NCI-H146 (cell line): Measurements from ENCODE around the gene KLK12.

ENCODE experiments used
- DNase-seq: peaks from one replicate; lab custom pipeline; 2025; lab: John Stamatoyannopoulos, UW

The KLK12 gene

GRCh38 chr19:51034704-51035103 is at the start of gene KLK12:
TSS of gene KLK12 (minus strand) at chr19:51035002. CDS start at chr19:51034621, 381 bp downstream.
- peak; percentile 44 for DNase-seq

GRCh38 chr19:51084505-51084904 is 49.7 kb upstream of the KLK12 start:
- no peak for DNase-seq

- DNase-seq, result no peak
Measured at GRCh38 chr19:51083783-51084182, 49.0 kb upstream of the KLK12 start.

DNA sequence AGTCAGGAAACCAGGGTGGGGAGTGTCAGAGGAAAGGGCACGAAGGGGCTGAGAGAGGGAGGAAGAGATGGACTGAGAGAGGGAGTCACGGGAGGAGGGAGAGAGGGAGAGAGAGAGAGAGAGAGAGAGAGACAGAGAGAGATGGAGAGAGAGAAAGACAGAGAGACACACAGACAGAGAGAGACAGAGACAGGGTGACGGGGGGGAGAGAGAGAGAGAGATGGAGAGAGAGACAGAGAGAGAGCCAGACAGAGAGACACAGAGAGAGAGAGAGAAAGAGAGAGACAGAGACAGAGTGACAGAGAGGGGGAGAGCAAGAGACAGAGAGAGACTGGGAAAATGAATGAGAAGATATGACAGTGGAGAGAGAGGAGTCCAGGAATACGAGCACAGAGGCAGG is 48.4 kb upstream of the KLK12 start:
- DNase-seq, result no peak

- no peak for DNase-seq
Measured at GRCh38 chr19:51082611-51083010, 47.8 kb upstream of the KLK12 start, which contains the start of gene KLK14. TSS of gene KLK14 (minus strand) at chr19:51082887. CDS start at chr19:51082614, 273 bp downstream.

GRCh38 chr19:51081476-51081875 is 46.7 kb upstream of the KLK12 start:
- no peak for DNase-seq

DNA sequence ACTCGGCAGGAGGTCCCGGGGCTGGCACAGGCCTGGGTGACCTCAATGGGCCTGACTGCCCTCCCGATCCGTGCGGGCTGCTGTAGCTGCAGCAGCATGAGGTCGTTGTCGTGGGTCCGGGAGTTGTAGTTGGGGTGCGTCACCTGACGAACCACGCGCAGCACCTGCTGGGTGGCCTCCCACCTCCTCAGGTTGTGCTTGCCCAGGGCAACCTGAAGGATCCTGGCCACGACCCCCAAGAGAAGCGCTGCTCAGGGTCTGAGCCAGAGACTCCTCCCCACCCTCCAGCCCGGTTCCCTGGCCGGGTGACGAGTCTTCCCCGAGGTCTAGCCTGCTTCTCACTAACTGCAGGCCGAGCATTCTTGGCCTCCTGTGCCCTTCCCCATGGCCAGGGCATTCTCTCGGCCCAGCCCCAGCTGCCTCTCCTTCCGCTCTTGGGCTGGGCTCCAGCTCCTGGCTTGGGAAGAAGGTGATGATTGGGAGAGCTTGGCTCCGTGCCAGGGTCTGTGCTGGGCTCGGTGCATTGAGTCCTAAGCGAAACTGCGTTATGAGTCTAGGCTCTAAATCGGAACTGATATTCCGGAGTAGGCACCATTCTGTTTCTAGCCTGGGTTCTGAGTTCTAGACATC is 44.8 kb upstream of the KLK12 start:
- no peak for DNase-seq

GRCh38 chr19:51078731-51079130 is 43.9 kb upstream of the KLK12 start:
- no peak for DNase-seq

GRCh38 chr19:51078104-51078503 is 43.3 kb upstream of the KLK12 start:
- DNase-seq, result no peak

- no peak for DNase-seq
Measured at GRCh38 chr19:51076631-51077213, 41.9 kb upstream of the KLK12 start.

DNA sequence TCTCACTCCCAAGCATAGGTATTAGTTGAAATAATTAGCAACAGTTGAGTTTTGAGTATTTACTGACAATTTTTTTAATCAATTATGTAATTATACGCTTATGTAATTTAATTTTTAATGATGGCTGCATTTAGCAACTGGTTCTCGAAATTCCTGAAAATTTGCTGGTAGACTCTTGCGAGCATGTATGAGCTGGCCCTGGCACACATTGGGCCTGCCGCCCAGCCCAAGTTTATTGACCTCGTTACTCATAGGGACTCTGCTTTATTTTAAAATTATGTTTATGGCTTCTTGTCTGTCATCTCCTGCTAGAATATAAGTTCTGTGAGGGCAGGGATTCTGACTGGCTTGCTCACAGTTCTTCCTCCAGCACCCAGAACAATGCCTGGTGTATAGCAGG is 41.2 kb upstream of the KLK12 start:
- DNase-seq, result no peak

GRCh38 chr19:51071095-51071405 is 36.2 kb upstream of the KLK12 start:
- DNase-seq, result peak; percentile 50

DNA sequence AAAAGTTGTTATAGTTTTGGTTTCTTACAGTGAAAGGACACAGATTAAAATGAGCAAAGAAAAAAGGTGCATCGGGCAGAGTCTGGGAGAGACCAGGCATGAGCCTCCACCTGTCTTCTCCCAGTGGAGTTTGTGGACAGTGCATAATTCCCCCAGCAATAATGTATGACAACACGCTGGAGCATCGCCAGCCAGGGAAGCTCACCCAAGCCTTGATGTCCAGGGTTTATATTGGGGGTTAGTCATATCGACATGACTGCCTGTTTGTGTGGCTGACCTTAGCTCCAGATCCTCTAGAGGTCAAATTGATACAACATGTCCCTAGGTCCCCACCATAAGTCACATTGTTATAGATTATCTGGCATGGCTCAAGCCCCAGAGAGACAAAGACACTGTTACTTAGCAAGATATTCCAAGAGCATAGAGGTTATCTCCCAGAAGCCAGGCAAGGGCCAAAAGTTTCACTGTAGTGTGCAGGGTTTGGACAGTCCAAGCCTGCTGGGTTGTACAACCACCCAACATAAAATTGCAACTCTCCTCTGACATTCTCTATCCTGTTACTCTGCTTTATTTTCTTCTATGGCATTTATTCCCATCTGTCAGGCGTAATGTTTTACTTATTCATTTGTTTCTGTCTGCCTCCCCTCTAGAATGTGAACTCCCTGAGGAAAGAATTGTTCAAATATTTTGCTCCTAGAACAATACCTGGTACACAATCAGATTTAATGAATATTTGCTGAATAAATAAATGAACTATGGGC is 35.7 kb upstream of the KLK12 start:
- no peak for DNase-seq

DNA sequence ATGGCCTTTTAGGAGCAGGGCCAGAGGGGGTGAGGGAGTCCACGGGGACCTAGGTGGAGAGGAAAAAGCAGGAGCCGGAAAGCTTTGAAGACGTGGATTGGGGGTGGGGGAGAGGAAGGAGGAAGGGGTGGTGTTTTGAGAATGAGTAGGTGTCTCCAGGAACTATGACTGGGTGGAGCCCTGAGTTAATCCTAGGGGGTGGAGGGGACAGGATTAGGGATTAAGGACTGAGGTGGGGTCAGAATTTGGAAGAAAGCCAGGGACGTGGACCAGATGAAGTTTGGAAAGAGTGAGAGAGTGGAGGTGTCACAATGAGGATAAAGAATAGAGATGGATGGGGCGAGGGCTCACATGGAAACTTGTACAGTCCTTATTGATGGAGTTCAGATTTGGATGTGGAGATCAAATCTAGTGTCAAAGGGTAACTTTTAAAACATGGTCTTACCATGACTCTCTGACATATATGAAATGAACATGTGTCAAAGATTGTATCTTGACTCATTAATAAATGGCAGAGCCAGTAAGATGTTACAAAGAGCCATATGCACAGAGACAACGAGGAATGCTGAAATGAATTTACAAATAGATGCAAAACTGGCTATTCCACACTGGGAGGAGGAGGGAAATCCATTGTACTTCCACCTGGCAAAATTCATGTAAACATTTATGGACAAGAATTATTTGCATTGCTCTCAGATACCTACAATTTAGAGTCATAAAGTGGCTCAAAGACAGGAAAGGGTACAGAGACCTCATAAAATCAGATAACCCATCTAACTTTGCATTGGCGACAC is 31.8 kb upstream of the KLK12 start:
- no peak for DNase-seq

DNA sequence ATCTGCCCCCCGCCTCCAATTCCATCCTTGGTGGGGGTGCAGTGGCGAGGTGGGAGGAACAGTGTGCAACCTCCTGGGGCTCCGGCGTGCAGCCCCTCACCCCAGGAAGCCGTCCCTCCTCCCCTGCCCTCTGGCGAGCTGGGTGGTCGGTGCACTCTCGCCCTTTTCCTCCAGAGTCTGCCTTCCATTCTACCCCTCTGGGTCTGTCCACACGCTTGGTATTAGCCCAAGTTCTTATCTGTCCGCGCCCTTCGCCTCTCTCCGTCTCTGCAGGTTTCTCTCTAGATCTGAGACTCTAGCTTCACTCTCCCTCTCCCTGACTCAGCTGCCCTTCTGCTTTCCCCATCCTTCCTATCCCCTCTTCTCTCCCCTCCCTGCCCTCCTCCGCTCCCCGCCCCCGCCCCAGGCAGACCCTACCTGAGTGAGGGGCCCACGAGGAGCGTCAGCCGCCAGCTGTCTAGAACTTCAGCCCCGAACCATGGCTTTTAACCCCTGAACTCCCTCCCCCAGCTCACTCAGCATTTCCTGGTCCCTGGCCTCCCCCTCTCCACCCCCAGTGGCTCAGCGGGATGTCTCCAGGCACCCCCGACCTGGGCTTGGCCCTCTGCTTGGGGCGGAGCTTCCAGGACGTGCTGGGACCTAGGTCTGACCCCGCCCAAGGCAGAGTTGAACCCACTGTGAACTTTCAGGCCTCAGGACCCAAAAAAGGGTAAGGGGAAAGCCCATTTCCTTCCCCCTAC is 30.6 kb upstream of the KLK12 start:
- no peak for DNase-seq

DNA sequence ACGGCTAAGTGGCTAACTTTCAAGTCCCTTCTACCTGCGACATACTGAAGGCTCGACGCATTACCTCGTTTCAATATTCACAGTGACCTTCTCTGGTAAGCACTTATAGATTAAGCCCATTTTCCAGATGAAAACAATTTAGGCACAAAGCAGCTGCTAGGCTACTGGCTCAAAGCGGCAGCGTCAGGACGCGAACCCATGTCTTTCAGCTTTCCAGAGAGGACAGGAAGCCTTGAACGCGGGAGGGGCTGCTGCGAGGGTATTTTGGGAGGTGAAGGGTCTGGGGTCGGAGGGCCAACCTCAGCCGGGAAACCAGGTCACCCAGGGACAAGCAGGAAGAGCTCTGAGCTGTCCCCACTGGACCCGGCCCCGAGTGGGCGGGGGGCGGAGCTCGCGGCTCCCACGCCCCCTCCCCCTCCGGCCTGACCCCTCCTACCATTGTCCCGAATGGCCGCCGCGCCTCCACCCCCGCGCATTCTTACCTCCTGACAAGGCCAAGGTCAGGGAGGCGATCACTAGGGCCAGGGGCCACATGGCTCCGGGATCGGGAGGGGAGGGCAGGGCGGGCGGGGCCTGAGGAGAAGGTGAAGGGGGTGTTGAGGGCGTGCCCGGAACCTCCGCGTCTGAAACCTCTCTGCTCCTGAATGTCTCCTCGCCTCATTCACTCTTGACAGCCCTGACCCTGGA is 29.9 kb upstream of the KLK12 start, which contains the start of gene KLK13:
Gene KLK13 (minus strand): TSS at position 559 of the 687 bp plus-strand sequence. CDS start 25 bp downstream, at position 534.
- no peak for DNase-seq

GRCh38 chr19:51063664-51064063 is 28.9 kb upstream of the KLK12 start:
- DNase-seq, result no peak

- no peak for DNase-seq
Measured at GRCh38 chr19:51060973-51061372, 26.2 kb upstream of the KLK12 start.

- DNase-seq, result no peak
Measured at GRCh38 chr19:51060336-51060735, 25.5 kb upstream of the KLK12 start.

DNA sequence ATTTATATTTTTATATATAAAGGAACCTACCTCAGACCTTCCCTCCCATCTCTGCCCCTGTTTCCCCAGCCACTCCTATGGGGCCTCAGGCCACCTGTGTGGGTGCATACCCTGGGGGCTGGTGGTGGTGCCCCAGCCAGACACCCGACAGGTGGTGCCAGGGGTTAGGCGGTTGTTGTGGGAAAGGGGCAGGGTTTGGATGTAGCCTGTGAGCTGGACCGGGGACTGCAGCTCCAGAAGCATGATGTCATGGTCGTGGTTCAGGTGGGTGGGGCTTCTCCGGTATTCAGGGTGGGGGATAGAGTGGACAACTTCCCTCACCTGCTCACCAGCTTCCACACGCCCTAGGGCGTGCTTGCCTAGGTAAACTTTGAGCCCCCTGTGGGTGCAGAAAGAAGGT is 24.9 kb upstream of the KLK12 start:
- no peak for DNase-seq

- no peak for DNase-seq
Measured at GRCh38 chr19:51055866-51056265, 21.1 kb upstream of the KLK12 start.
